Measurements from ENCODE around the gene ASCC3.

Gene ASCC3

DNA sequence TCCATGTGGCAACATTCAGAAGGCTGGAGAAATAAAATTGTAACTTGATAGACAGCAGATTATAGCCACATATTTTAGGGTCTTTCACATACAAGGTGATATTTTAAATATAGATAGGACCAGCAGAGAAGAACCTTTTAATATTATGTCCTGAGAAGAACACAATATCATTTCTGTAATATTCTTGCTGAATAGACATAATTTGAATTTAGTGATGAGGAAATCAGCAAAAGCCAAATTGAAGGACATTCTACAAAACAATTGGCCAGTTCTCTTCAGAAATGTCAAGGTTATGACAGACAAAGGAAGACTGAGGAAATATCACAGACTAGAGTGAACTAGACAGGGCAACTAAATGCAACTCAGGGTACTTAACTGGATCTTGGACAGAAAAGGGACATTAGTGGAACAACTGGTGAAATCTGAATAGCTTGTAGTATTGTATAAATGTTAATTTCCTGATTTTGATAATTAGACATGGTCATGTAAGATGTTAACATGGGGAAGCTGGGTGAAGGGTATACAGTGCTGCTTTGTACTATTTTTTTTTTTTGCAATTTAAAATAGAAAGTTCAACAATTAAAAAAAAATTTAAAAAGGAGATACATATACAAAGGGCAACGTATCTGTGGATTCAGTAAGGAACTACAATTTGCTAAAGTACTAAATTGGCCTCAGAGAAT is 281.9 kb downstream of the ASCC3 start:
- H3K27me3 ChIP-seq (ENCODE audit: insufficient read depth, low read length), result no peaks in the 10 kb centered on the region
- no peak overlapping the region for H3K4me3 ChIP-seq (ENCODE audit: low read length)
- H3K9me3 ChIP-seq (ENCODE audit: insufficient read depth, low read depth, low read length), result no peaks in the 10 kb centered on the region
- no peaks in the 10 kb centered on the region for H3K4me1 ChIP-seq (ENCODE audit: insufficient read depth, low read length)
- H3K27ac ChIP-seq (ENCODE audit: low read length), result no peak overlapping the region
- H3K36me3 ChIP-seq (ENCODE audit: insufficient read depth, low read depth, low read length), result peaks cover 11% of the 10 kb centered on the region
- no peak overlapping the region for H3K9ac ChIP-seq (ENCODE audit: low read depth, low read length)

DNA sequence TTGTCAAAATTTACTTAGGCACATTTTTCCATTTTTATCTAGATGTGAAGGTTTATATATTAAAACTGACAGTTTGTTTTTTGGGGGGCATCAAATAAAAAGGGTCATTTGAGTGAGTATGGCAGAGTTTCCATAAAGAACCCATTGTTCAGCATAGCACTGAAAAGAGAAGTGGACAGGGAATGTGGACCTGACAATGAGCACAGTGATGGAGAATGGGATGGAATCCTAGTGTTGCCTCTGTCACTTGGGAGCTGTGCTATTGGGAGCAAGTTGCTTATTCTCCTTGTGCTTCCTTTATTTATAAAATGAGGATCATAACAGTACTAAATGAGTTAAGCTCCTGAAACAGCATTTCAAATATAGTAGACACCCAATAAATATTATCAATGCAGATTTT is 285.7 kb downstream of the ASCC3 start:
- H3K36me3 ChIP-seq (ENCODE audit: insufficient read depth, low read depth, low read length), result peaks cover 5% of the 10 kb centered on the region; the same call in 1 of the 2 replicates
- H3K9ac ChIP-seq (ENCODE audit: low read depth, low read length), result no peak overlapping the region
- H3K27me3 ChIP-seq (ENCODE audit: insufficient read depth, low read length), result no peaks in the 10 kb centered on the region
- H3K9me3 ChIP-seq (ENCODE audit: insufficient read depth, low read depth, low read length), result no peaks in the 10 kb centered on the region
- no peak overlapping the region for H3K27ac ChIP-seq (ENCODE audit: low read length)
- H3K4me3 ChIP-seq (ENCODE audit: low read length), result no peak overlapping the region
- no peaks in the 10 kb centered on the region for H3K4me1 ChIP-seq (ENCODE audit: insufficient read depth, low read length)

DNA sequence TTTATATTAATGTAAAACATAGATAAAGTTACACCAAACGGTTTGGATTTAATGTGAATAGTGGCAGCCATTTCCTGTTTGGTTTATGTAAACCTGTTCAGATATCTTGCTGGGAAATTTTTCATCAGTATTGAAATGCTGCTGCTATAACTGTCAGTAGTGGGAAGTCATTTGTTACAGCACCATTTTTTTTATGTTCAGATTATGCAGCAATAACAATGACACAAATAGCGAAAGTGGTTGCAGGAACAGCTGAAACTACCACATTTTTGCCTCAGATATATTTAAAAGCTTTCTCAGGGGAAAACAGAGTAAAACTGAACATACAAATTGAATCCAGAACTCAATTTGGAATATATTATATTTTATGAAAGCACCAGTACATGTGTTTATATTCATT is 287.6 kb downstream of the ASCC3 start:
- Histone ChIP-seq H3K4me3 (ENCODE audit: low read length) (no peak overlapping the region), H3K27ac (ENCODE audit: low read length) (no peak overlapping the region), H3K27me3 (ENCODE audit: insufficient read depth, low read length) (no peaks in the 10 kb centered on the region), H3K36me3 (ENCODE audit: insufficient read depth, low read depth, low read length) (peaks cover 16% of the 10 kb centered on the region), H3K9ac (ENCODE audit: low read depth, low read length) (no peak overlapping the region), H3K4me1 (ENCODE audit: insufficient read depth, low read length) (no peaks in the 10 kb centered on the region), H3K9me3 (ENCODE audit: insufficient read depth, low read depth, low read length) (no peaks in the 10 kb centered on the region)

DNA sequence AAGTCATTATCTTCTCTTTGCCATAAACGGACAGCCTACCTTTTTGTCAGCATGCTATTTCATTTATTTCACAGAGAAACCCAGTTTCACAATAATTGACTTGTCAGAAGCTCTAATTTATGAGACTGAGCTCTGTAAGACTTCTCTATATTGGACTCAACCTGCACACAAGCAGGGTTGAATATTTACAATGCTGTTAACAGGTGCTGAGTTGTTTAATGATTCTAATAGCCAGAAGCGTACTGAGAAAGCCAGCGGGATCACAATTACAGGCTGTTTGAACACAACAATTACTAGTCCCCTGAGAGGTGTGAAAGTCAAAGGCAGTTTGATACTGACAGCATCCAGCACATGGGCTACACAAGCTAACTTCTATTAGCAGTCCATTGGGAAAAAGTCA is 288.2 kb downstream of the ASCC3 start:
- Histone ChIP-seq H3K27ac (ENCODE audit: low read length) (no peak overlapping the region), H3K27me3 (ENCODE audit: insufficient read depth, low read length) (no peaks in the 10 kb centered on the region), H3K36me3 (ENCODE audit: insufficient read depth, low read depth, low read length) (peaks cover 21% of the 10 kb centered on the region), H3K4me1 (ENCODE audit: insufficient read depth, low read length) (no peaks in the 10 kb centered on the region), H3K9ac (ENCODE audit: low read depth, low read length) (no peak overlapping the region), H3K9me3 (ENCODE audit: insufficient read depth, low read depth, low read length) (peaks cover under 1% of the 10 kb centered on the region; the same call in 1 of the 2 replicates), H3K4me3 (ENCODE audit: low read length) (no peak overlapping the region)

DNA sequence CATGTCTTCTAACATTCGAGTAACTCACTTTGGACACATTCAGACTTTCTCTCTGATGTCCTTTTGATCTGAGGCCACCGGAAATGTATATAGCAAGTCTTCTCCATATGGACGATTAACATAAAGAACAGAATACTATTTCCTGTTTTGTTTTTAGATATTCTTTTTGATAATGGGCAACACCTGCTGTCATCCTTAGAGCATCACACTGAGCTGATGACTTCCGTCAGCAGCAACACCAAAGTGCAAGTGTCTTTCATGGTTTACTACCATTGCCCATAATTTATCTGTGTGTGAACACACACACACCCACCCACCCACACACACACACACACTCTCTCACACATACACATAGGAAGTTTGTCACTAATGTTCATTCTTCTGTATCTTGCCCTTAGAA is 303.7 kb downstream of the ASCC3 start:
- no peaks in the 10 kb centered on the region for H3K4me1 ChIP-seq (ENCODE audit: insufficient read depth, low read length)
- H3K4me3 ChIP-seq (ENCODE audit: low read length), result no peak overlapping the region
- H3K36me3 ChIP-seq (ENCODE audit: insufficient read depth, low read depth, low read length), result 0 out of 2 replicates have a peak, but pooled peaks cover 3% of the 10 kb centered on the region
- peaks cover 6% of the 10 kb centered on the region; the same call in 1 of the 2 replicates for H3K9me3 ChIP-seq (ENCODE audit: insufficient read depth, low read depth, low read length)
- no peak overlapping the region for H3K27ac ChIP-seq (ENCODE audit: low read length)
- H3K9ac ChIP-seq (ENCODE audit: low read depth, low read length), result no peak overlapping the region
- H3K27me3 ChIP-seq (ENCODE audit: insufficient read depth, low read length), result no peaks in the 10 kb centered on the region

DNA sequence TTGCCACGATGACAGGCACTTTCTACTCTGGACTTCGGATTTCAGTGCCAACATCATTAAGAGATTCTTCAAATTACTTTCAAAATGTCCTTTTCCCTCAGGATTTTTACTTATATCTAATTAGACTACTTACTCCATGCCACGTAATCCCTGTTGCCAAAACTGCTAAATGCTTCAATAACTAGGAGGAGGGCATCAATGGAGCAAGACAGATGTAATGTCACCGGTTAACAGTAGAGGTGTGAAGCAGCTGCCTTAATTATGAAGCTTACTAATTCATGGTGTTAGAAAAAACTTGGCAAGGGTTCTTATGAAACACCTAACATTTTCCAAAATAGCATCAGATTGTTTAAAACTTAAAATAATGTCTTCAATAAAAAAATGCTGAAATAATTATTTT is 305.2 kb downstream of the ASCC3 start:
- no peaks in the 10 kb centered on the region for H3K4me1 ChIP-seq (ENCODE audit: insufficient read depth, low read length)
- peaks cover 6% of the 10 kb centered on the region; the same call in 1 of the 2 replicates for H3K9me3 ChIP-seq (ENCODE audit: insufficient read depth, low read depth, low read length)
- H3K36me3 ChIP-seq (ENCODE audit: insufficient read depth, low read depth, low read length), result 0 out of 2 replicates have a peak, but pooled peaks cover 3% of the 10 kb centered on the region
- no peaks in the 10 kb centered on the region for H3K27me3 ChIP-seq (ENCODE audit: insufficient read depth, low read length)
- H3K27ac ChIP-seq (ENCODE audit: low read length), result no peak overlapping the region
- H3K9ac ChIP-seq (ENCODE audit: low read depth, low read length), result no peak overlapping the region
- H3K4me3 ChIP-seq (ENCODE audit: low read length), result no peak overlapping the region

DNA sequence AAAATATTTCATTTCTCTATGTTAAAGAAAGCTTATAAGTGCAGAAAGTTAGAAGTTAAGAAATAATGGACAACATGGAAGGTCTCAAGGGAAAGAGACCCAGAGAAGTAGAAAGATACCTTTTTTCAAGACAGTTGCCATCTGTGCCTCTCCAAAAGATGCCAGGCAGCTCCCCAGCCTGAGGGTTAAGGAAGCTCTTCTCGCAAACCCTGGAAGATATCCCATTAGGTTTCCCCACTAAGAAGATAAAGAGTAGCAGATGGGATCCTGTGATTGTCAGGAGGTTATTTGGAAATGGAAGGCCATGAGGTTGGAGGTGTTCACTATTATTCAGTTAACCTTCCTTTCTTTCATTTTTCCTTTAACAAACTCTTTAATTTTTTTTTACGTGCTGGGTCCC is 306.3 kb downstream of the ASCC3 start:
- Histone ChIP-seq H3K27ac (ENCODE audit: low read length) (no peak overlapping the region), H3K4me3 (ENCODE audit: low read length) (no peak overlapping the region), H3K9me3 (ENCODE audit: insufficient read depth, low read depth, low read length) (peaks cover 4% of the 10 kb centered on the region; the same call in 1 of the 2 replicates), H3K27me3 (ENCODE audit: insufficient read depth, low read length) (no peaks in the 10 kb centered on the region), H3K36me3 (ENCODE audit: insufficient read depth, low read depth, low read length) (0 out of 2 replicates have a peak, but pooled peaks cover 3% of the 10 kb centered on the region), H3K4me1 (ENCODE audit: insufficient read depth, low read length) (no peaks in the 10 kb centered on the region), H3K9ac (ENCODE audit: low read depth, low read length) (no peak overlapping the region)

DNA sequence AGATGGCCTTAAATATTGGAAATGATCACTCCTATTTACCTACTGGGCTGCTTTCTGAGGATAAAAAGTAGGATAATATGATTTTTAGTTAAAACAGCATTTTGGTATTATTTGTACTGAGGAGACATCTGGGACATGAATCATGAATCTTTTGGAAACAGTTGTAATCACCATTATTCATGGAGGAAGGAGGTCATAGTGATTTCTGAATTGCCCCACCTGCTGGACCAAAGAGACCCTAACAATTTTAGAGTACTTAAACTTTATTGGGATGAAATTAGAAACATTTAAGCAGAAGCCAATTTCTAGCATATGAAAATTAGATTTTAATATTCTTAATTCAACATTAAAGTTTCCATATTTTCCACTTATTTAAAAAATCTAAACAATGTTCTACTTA is 308.0 kb downstream of the ASCC3 start:
- no peaks in the 10 kb centered on the region for H3K4me1 ChIP-seq (ENCODE audit: insufficient read depth, low read length)
- H3K4me3 ChIP-seq (ENCODE audit: low read length), result no peak overlapping the region
- 0 out of 2 replicates have a peak, but pooled peaks cover 3% of the 10 kb centered on the region for H3K36me3 ChIP-seq (ENCODE audit: insufficient read depth, low read depth, low read length)
- no peak overlapping the region for H3K27ac ChIP-seq (ENCODE audit: low read length)
- no peak overlapping the region for H3K9ac ChIP-seq (ENCODE audit: low read depth, low read length)
- H3K27me3 ChIP-seq (ENCODE audit: insufficient read depth, low read length), result no peaks in the 10 kb centered on the region
- H3K9me3 ChIP-seq (ENCODE audit: insufficient read depth, low read depth, low read length), result no peaks in the 10 kb centered on the region

DNA sequence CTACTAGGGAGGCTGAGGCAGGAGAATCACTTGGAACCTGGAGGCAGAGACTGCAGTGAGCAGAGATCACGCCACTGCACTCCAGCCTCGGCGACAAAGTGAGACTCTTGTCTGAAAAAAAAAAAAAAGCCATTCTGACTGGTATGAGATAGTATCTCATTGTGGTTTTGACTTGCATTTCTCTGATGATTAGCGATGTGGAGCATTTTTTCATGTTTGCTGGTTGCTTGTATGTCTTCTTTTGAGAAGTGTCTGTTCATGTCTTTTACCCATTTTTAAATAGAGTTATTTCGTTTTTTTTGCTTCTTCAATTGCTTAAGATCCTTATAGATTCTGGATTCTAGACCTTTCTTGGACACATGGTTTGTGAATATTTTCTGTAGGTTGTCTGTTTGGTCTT is 312.9 kb downstream of the ASCC3 start:
- Histone ChIP-seq H3K36me3 (ENCODE audit: insufficient read depth, low read depth, low read length) (no peaks in the 10 kb centered on the region), H3K9ac (ENCODE audit: low read depth, low read length) (no peak overlapping the region), H3K4me3 (ENCODE audit: low read length) (no peak overlapping the region), H3K27me3 (ENCODE audit: insufficient read depth, low read length) (no peaks in the 10 kb centered on the region), H3K27ac (ENCODE audit: low read length) (no peak overlapping the region), H3K9me3 (ENCODE audit: insufficient read depth, low read depth, low read length) (no peaks in the 10 kb centered on the region), H3K4me1 (ENCODE audit: insufficient read depth, low read length) (no peaks in the 10 kb centered on the region)

DNA sequence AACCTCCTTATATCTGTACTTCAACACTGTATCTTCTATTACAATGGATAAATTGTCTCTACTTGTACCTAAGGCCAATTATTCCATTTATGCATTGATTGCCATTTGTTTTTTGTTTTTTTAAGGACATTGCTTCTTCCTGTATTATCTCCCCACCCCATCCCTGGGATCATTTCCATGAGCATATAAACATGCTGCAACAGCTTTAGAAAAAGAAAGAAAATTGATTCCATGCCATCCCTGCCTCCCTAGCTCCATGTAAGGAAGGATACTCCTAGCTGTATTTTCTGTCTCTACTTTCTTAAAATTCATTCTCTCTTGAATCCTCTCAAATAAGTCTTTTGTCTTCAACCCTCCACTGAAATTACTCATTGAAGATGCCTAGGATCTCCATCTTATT is 314.6 kb downstream of the ASCC3 start:
- Histone ChIP-seq H3K27ac (ENCODE audit: low read length) (no peak overlapping the region), H3K4me3 (ENCODE audit: low read length) (no peak overlapping the region), H3K4me1 (ENCODE audit: insufficient read depth, low read length) (no peaks in the 10 kb centered on the region), H3K27me3 (ENCODE audit: insufficient read depth, low read length) (no peaks in the 10 kb centered on the region), H3K9me3 (ENCODE audit: insufficient read depth, low read depth, low read length) (no peaks in the 10 kb centered on the region), H3K9ac (ENCODE audit: low read depth, low read length) (no peak overlapping the region), H3K36me3 (ENCODE audit: insufficient read depth, low read depth, low read length) (no peaks in the 10 kb centered on the region)

DNA sequence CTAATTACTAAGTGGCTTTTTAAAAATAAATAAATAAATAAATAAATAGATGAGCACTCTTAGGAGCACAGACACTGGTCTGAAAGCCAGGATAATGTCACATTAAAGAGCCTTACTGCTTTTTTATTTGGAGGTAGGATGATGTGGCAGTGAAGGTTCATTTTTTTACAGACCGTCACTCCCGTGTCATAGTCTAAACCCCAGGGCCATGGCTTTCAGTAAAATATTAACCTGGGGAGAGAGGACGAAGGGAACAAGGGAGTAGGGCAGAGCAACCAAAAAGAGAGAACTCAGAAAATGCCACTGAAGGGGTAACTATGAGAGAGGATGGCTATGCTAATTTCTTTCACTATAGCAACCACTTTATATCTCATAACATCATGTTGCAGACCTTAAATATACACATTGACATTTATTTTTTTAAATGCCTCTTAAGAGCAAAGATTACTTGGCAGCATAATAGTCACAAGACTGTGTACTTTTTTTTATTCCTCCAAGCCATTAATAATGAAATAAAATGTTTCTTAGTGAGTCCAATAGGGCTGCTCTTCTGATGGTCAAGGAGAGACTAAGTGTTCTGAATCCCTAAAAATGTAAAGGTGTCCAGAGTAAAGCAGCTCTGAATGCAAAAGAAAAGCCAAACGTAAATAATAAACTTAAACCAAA is 315.6 kb downstream of the ASCC3 start:
- H3K9ac ChIP-seq (ENCODE audit: low read depth, low read length), result no peak overlapping the region
- H3K9me3 ChIP-seq (ENCODE audit: insufficient read depth, low read depth, low read length), result no peaks in the 10 kb centered on the region
- no peaks in the 10 kb centered on the region for H3K36me3 ChIP-seq (ENCODE audit: insufficient read depth, low read depth, low read length)
- no peaks in the 10 kb centered on the region for H3K27me3 ChIP-seq (ENCODE audit: insufficient read depth, low read length)
- no peaks in the 10 kb centered on the region for H3K4me1 ChIP-seq (ENCODE audit: insufficient read depth, low read length)
- no peak overlapping the region for H3K4me3 ChIP-seq (ENCODE audit: low read length)
- no peak overlapping the region for H3K27ac ChIP-seq (ENCODE audit: low read length)

DNA sequence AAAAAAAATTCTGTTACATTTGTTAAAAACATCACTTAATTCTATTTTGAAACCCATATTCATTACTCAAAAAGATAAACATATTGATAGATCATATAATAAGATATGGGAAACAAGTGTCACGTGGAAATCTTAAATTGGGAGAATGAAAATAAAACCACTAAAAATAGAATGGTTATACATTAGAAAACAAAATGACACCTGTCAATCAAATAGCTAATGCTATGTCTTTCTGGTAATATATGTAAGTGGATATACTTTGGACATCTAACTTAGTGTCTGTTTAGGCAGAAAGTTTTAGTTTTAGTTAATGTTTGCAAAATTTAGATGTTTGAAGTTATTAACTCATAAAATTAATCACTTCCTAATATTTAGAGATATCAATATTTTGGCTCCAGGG is 321.3 kb downstream of the ASCC3 start:
- no peak overlapping the region for H3K9ac ChIP-seq (ENCODE audit: low read depth, low read length)
- H3K9me3 ChIP-seq (ENCODE audit: insufficient read depth, low read depth, low read length), result no peaks in the 10 kb centered on the region
- no peaks in the 10 kb centered on the region for H3K4me1 ChIP-seq (ENCODE audit: insufficient read depth, low read length)
- no peaks in the 10 kb centered on the region for H3K36me3 ChIP-seq (ENCODE audit: insufficient read depth, low read depth, low read length)
- H3K27me3 ChIP-seq (ENCODE audit: insufficient read depth, low read length), result no peaks in the 10 kb centered on the region
- no peak overlapping the region for H3K27ac ChIP-seq (ENCODE audit: low read length)
- no peak overlapping the region for H3K4me3 ChIP-seq (ENCODE audit: low read length)
